ENCODE measurements around the gene CYP17A1. TPM values are rescaled to one million over a fixed set of nuclear protein-coding genes. Genes with fewer than 3 reads are reported as not detected.

Gene CYP17A1
- total RNA-seq, 4 donors from 2014 or later: not detected

DNA sequence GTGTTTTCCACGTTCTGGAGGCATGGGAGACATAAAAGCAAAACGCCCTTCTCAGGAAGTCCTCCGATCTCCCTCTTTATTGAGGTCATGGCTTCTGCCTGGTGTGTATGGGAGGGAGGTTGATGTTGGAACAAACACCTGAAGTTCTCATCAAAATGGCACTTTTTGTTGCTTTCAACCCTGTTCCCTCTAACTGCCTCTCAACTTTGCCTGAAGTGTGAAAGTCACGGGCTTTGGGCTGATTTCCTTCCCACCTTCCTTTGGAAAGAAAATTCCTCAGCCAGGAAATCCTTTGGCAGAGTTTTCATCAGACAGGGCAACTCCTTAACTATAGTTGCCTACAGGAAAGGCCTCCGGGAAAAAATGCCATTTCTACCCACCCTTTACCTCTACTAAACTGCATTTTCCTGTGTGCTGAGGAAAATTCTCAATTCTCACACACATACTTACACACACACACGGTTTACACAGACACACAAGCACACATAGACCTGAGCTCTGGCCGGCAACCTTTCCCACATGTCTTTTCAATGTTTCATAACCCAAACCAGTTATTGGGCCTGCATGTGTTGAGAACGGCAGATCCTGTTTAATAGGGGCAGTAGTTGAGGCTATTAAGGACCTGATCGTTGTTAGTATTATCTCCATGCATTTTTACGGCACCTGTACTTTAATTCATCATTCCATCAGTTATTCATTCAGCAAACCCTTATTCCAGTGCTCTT, 36.4 kb downstream of the CYP17A1 start:
- Histone ChIP-seq H3K27ac (peak overlapping the region; percentile 13 to 67 (median 49)), H3K27me3 (no peaks in the 10 kb centered on the region), H3K4me3 (no peak overlapping the region), H3K9me3 (no peaks in the 10 kb centered on the region), H3K36me3 (peaks cover 0 to 36% (median 0%) of the 10 kb centered on the region in 3 donors), H3K4me1 (peaks cover 0 to 51% (median 4%) of the 10 kb centered on the region in 4 donors)
- DNase-seq: no peak
- no peak for TF ChIP-seq CTCF (IDR thresholded peaks at IDR 0.05)
- TF ChIP-seq POLR2A (IDR thresholded peaks at IDR 0.05): no peak

- H3K36me3 ChIP-seq: peaks cover 0 to 36% (median 0%) of the 10 kb centered on the region in 3 donors
- H3K27ac ChIP-seq: peak overlapping the region in 3 of 4 donors; percentile 5 to 67 (median 56)
- no peak for TF ChIP-seq POLR2A (IDR thresholded peaks at IDR 0.05)
- H3K4me1 ChIP-seq: peaks cover 0 to 58% (median 7%) of the 10 kb centered on the region in 4 donors
- no peak for DNase-seq
- no peaks in the 10 kb centered on the region for H3K27me3 ChIP-seq
- H3K4me3 ChIP-seq: no peak overlapping the region
- H3K9me3 ChIP-seq: no peaks in the 10 kb centered on the region
Observed at GRCh38 chr10:102799691-102800471, 37.3 kb downstream of the CYP17A1 start.

DNA sequence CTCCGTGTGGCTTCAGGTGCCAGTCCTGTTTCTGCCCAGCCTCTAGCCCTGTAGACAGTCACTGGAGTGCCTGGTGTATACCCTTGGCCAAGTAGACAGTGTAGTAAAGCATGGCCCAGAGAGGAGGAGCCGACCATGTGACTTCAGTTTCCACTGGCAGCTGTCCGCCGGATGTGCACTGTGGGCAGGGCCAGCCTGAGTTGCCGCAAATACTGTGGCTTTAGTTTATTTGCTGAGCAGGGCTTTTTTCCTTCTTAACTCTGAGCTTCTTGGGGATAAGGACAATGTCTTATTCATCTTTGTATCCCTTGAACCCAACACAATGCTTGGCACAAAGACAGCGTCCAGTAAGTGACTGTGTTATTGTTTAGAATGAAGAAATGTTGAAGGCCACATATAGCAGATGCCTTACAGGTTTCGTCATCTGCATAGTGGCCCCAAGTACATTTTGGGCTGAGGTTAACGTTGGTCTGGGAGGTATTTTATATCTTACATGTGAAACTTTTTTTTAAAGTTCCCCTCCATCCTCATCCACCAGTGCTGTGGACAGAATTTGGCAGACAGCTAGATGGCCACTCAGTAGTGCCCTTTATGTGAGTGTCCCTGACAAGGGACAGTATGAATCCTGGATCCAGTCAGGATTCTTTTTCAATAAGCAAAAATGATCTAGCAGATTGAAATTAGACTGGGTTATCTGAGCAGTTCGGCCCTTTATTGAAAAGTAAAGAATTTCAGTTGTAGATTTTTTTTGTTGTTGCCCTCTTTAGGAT, 40.6 kb downstream of the CYP17A1 start:
- no peaks in the 10 kb centered on the region for H3K27me3 ChIP-seq
- H3K36me3 ChIP-seq: peaks cover 0 to 32% (median 0%) of the 10 kb centered on the region in 3 donors
- TF ChIP-seq CTCF (IDR thresholded peaks at IDR 0.05) (no peak), POLR2A (IDR thresholded peaks at IDR 0.05) (no peak)
- no peak overlapping the region for H3K4me3 ChIP-seq
- peak in 2 of 3 donors; percentile 86 to 90 for DNase-seq
- H3K9me3 ChIP-seq: no peaks in the 10 kb centered on the region
- H3K27ac ChIP-seq: peak overlapping the region; percentile 44 to 73 (median 60)
- peaks cover 0 to 55% (median 7%) of the 10 kb centered on the region in 4 donors for H3K4me1 ChIP-seq

GRCh38 chr10:102795453-102796406, 41.5 kb downstream of the CYP17A1 start:
- no peak for TF ChIP-seq POLR2A (IDR thresholded peaks at IDR 0.05)
- no peak for TF ChIP-seq CTCF (IDR thresholded peaks at IDR 0.05)
- H3K9me3 ChIP-seq: no peaks in the 10 kb centered on the region
- DNase-seq: no peak
- H3K27ac ChIP-seq: peak overlapping the region; percentile 44 to 73 (median 60)
- no peak overlapping the region for H3K4me3 ChIP-seq
- H3K27me3 ChIP-seq: no peaks in the 10 kb centered on the region
- peaks cover 0 to 29% (median 0%) of the 10 kb centered on the region in 3 donors for H3K36me3 ChIP-seq
- peaks cover 0 to 47% (median 7%) of the 10 kb centered on the region in 4 donors for H3K4me1 ChIP-seq

- Histone ChIP-seq H3K4me1 (peaks cover 0 to 35% (median 6%) of the 10 kb centered on the region in 4 donors), H3K27ac (no peak overlapping the region), H3K4me3 (no peak overlapping the region), H3K36me3 (no peaks in the 10 kb centered on the region), H3K27me3 (no peaks in the 10 kb centered on the region), H3K9me3 (no peaks in the 10 kb centered on the region)
- TF ChIP-seq CTCF (IDR thresholded peaks at IDR 0.05): no peak
- TF ChIP-seq POLR2A (IDR thresholded peaks at IDR 0.05): no peak
- DNase-seq: no peak
Observed at GRCh38 chr10:102791754-102792395, 45.3 kb downstream of the CYP17A1 start.
